Hematopoietic multipotent progenitor cell treated with erythropoietin and hydrocortisone succinate and interleukin-3 and kit ligand, for 8 days (in vitro differentiated cells): ENCODE results near the gene NPSR1.
"Not testable (repeated sequence)": the region's sequence is repeated elsewhere in the genome, so short reads cannot be mapped to it uniquely, and the experiment has no call there.

Experiments used
- DNase-seq: peaks from one replicate; pipeline ENCODE4 v3.0.0-alpha.2; 2015

The NPSR1 gene

GRCh38 chr7:34657632-34658268 is at the start of gene NPSR1:
NPSR1 (plus strand) TSS chr7:34658218; CDS start chr7:34658413, 195 bp downstream.
- no peak for DNase-seq

- no peak for DNase-seq
Measured at GRCh38 chr7:34612661-34613060, 45.4 kb upstream of the NPSR1 start.

DNA sequence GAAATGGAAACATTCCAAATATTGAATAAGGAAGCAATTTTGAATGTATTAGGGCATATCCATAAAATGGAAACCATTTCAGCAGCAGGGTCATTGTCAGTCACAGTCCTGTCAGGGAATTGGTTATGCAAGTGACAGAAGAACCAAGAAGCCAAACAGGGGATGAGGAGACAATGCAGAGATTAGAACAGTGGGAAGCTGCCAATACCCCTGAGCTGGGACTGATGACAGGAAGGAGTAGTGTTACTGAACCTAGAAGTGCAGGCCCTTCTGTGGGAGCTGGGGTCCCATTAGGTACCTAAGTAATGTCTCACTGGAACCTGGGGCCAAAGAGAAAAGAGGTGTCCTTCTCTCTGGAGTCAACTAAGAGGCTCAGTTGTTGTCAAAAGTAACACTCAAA is 37.6 kb upstream of the NPSR1 start:
- no peak for DNase-seq

DNA sequence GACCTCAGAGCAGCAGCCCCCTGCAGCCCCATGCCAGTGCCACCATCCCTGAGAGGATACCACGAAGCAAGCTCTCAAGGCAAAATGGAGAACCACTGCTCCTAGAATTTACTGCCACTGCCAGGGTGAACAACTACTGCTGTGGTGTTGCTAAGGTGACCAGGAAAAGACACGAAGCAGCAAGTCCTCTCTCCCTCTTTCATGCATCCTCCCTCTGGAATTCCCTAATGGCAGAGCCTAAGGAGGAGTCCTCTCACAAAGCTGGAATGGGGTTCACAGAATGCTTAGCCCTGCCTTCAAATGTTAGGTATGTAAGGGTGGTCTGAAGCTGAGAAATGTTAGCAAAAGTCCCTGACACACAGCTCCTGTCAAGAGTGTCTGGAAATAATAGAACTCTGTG is 35.8 kb upstream of the NPSR1 start:
- no peak for DNase-seq

GRCh38 chr7:34622771-34623250 is 35.2 kb upstream of the NPSR1 start:
- DNase-seq, result no peak

GRCh38 chr7:34628618-34629017 is 29.4 kb upstream of the NPSR1 start:
- not testable (repeated sequence) for DNase-seq

GRCh38 chr7:34652809-34653208 is 5.2 kb upstream of the NPSR1 start:
- DNase-seq, result no peak

DNA sequence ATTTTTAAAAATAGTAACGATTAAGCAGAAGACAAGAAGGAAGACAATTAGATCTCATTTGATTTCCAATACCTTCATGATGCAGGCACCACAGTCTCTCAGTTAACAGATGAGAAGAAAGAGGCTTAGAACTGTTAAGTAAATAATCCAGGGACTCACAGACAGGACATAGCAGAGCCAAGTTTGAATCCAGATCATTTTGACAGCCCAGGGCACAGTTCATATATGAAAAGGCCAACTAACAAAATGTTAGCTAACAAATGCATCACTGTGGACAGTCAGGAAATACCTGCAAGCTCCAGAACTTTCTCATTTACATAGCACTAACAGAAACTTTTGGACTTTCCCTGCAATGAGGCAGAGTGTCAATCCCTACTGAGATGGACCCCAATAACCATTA is 4.2 kb upstream of the NPSR1 start:
- DNase-seq, result no peak

DNA sequence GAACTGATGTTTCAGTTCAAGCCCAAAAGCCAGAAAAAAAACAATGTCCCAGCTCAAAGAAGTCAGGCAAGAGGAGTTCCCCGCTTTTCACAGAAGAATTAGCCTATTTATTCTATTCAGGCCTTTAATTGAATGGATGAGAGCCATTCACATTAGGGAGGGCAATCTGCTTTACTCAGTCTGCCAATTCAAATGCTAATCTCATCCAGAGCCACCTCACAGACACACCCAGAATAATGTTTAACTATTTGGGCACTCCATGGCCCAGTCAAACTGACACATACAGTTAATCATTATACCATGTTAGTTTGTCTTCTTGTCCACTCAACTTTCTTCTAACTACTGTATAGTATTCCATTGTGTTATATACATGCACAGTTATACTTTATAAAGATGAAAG is 2.6 kb upstream of the NPSR1 start:
- no peak for DNase-seq

- DNase-seq, result no peak
Measured at GRCh38 chr7:34656041-34656440, 2.0 kb upstream of the NPSR1 start.

DNA sequence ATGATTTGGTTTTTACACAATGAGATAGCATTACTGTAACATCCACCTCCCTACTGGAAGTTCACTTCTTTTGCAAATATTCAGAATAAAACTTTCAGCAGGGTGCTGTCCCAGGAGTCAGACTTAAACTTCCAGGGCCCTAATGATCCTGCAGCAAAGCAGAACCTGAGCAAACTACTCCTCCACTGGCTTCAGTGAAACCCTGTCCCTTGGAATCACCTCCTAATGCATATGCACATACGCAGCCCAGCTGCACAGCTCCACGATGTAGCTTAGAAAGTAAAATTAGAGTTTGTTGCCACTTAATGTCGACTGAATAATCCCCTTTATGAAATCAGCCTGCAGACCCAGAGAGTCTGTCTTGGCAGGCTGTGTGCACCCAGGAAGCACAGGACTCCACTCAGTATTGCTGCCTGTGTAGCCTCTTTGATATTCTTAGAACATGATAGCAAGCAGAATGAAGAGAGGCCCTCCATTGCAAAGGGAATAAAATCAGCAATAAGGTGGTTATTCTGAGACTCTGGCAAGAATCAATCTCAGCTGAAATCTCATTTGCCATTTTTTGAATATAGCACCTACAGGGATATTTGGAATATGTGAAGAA is 1.6 kb downstream of the NPSR1 start:
- no peak for DNase-seq

DNA sequence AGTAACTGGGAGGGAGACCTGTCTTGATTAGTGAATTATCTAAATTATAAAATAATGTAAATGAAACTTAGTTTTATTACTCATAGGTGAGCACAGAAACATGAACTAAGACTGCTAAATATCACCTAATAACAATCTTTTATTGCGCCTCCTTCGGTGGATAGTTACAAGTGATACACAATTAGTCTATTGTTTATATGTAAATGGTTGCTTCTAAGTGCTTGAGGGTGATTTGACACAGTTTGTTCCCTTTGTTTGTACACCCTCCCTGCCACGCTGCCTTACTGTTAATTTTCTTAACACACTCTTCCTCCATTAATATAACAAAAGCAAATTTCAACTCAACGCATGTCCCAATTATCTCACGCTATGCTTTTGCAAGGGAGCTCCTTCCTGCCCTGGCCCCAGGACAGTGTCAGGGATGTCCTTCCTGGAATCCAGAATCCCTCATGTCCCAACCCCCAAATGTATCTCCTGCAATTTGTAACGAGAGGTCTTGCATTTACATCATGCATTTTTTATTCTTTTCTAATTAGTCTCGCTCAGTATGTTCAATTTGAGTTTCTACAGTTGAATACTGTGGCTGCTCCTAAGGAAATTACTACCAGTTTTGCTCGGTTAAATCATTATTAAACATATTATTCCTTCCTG is 4.2 kb downstream of the NPSR1 start:
- DNase-seq, result no peak

GRCh38 chr7:34664755-34665154 is 6.7 kb downstream of the NPSR1 start:
- no peak for DNase-seq

DNA sequence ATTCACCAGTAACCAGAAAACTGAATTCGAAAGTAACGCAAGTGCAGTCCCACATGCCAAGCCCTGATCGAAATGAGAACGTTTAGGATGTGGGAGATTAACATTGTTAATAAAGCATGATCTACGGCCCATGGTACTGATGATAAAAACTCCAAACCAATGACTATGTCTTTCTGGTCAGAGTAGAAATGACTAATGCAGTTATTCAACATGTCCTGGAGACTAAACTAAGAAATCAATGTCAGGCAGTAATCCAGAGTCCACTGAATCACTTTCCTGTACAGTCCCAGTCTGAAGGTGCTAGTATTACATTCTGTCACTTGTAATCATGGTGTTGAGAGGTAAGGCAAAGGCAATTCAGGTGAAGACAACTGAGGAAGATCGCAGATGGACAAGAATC is 14.4 kb downstream of the NPSR1 start:
- DNase-seq, result no peak

- DNase-seq, result no peak
Measured at GRCh38 chr7:34673066-34673465, 15.0 kb downstream of the NPSR1 start.

DNA sequence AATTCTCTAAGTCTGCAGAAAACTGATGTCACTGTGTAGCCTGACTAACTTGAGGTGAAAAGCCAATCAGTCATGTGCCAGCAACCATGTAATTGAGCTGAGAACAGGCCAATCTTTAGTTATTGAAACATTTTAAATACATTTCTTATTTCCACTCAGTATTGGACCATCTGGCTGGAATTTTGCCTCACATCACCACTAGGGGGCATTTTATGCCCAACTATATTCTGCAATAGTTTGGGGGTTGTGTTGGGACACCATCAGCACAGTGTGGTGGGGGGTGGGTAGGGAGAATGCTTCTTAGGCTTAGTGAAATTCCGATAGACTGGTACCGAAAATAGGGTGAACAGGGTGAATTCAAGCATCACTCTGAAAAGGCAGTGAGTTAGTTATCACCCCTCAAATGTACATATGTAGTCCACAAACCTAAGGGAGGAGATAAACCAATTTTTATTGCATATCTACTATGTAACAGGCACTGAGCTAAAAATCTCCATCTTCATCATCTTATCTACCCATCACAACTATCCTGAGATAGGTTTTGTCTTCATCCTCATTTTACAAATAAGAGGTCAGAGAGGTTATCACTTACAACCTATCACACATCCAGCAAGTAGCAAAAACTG is 17.8 kb downstream of the NPSR1 start:
- peak; percentile 4 for DNase-seq

- DNase-seq, result no peak
Measured at GRCh38 chr7:34677491-34677890, 19.5 kb downstream of the NPSR1 start.

GRCh38 chr7:34687529-34687928 is 29.5 kb downstream of the NPSR1 start:
- DNase-seq, result no peak

DNA sequence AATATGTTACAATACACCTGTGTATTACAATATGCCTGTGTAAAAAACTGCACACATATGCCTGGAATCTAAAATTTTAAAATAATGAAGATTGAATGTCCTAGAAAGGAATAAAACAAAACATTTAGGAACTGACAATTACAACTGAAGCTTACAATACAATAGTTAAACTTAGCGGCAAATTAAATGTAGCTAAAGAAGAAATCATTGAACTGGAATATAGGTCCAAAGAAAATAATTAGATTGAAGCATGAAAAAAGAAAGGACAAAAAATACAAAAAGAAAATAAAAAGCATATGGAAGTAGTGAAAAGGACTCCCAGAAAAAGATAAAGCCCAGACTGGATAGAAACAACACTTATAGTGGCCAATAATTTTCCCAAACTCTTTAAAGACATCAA is 38.4 kb downstream of the NPSR1 start:
- DNase-seq, result no peak

GRCh38 chr7:34709771-34710170 is 51.8 kb downstream of the NPSR1 start:
- no peak for DNase-seq

- DNase-seq, result no peak
Measured at GRCh38 chr7:34718867-34719266, 60.8 kb downstream of the NPSR1 start.

GRCh38 chr7:34719636-34720035 is 61.6 kb downstream of the NPSR1 start:
- no peak for DNase-seq

GRCh38 chr7:34720289-34720688 is 62.3 kb downstream of the NPSR1 start:
- DNase-seq, result no peak

DNA sequence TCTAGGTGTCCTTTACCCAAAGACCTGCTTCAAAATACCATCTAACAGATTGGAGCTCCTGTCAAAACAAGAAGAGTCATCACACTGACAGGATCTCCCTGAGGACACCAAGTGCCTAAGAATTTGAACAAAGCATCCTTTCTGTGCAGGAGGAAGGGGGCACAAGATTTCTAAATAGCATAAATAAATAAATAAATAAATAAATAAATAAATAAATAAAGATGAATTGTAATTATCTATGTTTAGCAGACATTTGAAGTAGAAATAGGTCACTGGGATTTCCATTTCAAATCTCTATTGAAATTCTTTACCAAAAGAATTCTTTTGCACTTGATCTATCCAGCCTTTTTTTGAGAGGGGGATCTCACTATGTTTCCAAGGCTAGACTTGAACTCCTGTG is 65.3 kb downstream of the NPSR1 start:
- no peak for DNase-seq
